Embryonic facial prominence (tissue), 1 donor: ENCODE results near the gene ITPR2.
"Not testable (repeated sequence)": the region's sequence is repeated elsewhere in the genome, so short reads cannot be mapped to it uniquely, and the experiment has no call there.

Experiments used
- DNase-seq: peaks from one replicate; pipeline ENCODE4 v3.0.0-alpha.2; 2016; ENCODE audit errors: extremely low spot score

Gene ITPR2

GRCh38 chr12:26666286-26666685 lies 166.7 kb downstream of the ITPR2 start:
- no peak for DNase-seq

GRCh38 chr12:26661399-26661798 lies 171.6 kb downstream of the ITPR2 start:
- DNase-seq, result no peak

- DNase-seq, result no peak
Observed at GRCh38 chr12:26659930-26660329, 173.1 kb downstream of the ITPR2 start.

- no peak for DNase-seq
Observed at GRCh38 chr12:26658991-26659390, 174.0 kb downstream of the ITPR2 start.

- DNase-seq, result no peak
Observed at GRCh38 chr12:26654623-26655022, 178.4 kb downstream of the ITPR2 start.

GRCh38 chr12:26651566-26652188 lies 181.3 kb downstream of the ITPR2 start:
- DNase-seq, result no peak

- no peak for DNase-seq
Observed at GRCh38 chr12:26651036-26651435, 182.0 kb downstream of the ITPR2 start.

GRCh38 chr12:26648999-26649398 lies 184.0 kb downstream of the ITPR2 start:
- no peak for DNase-seq

GRCh38 chr12:26648584-26648983 lies 184.4 kb downstream of the ITPR2 start:
- DNase-seq, result no peak

GRCh38 chr12:26648066-26648465 lies 184.9 kb downstream of the ITPR2 start:
- no peak for DNase-seq

- no peak for DNase-seq
Observed at GRCh38 chr12:26647088-26647487, 185.9 kb downstream of the ITPR2 start.

- no peak for DNase-seq
Observed at GRCh38 chr12:26646571-26646970, 186.4 kb downstream of the ITPR2 start.

GRCh38 chr12:26644376-26644775 lies 188.6 kb downstream of the ITPR2 start:
- DNase-seq, result not testable (repeated sequence)

- no peak for DNase-seq
Observed at GRCh38 chr12:26643532-26644315, 189.3 kb downstream of the ITPR2 start.

- DNase-seq, result no peak
Observed at GRCh38 chr12:26642361-26642760, 190.6 kb downstream of the ITPR2 start.

GRCh38 chr12:26636710-26637328 lies 196.2 kb downstream of the ITPR2 start:
- no peak for DNase-seq

- no peak for DNase-seq
Observed at GRCh38 chr12:26633591-26634210, 199.3 kb downstream of the ITPR2 start.

GRCh38 chr12:26632756-26633155 lies 200.2 kb downstream of the ITPR2 start:
- no peak for DNase-seq

- DNase-seq, result no peak
Observed at GRCh38 chr12:26631846-26632245, 201.1 kb downstream of the ITPR2 start.

GRCh38 chr12:26630546-26631027 lies 202.4 kb downstream of the ITPR2 start:
- DNase-seq, result no peak

GRCh38 chr12:26629864-26630263 lies 203.1 kb downstream of the ITPR2 start:
- no peak for DNase-seq

- DNase-seq, result no peak
Observed at GRCh38 chr12:26628234-26628633, 204.8 kb downstream of the ITPR2 start.
